Mesenchymal stem cell (in vitro differentiated cells and primary cell): ENCODE results near the gene ECD.
"Not testable (repeated sequence)": the region's sequence is repeated elsewhere in the genome, so short reads cannot be mapped to it uniquely, and the experiment has no call there.

ENCODE experiments used
- DNase-seq: peaks from one replicate; pipeline ENCODE4 v3.0.0-alpha.2; 2013
- H2AFZ ChIP-seq: one replicate; pipeline ENCODE4 v1.6.1; 2013; ENCODE audit warnings: low read depth, mild to moderate bottlenecking, control low read depth, inconsistent platforms, low read length, moderate library complexity
- H2AK5ac ChIP-seq: 2 replicates; pipeline ENCODE4 v1.6.1; 2013; ENCODE audit warnings: low read length, moderate library complexity, mild to moderate bottlenecking, inconsistent platforms; ENCODE audit not compliant: severe bottlenecking
- H2BK120ac ChIP-seq: one replicate; pipeline ENCODE4 v1.6.1; 2013; ENCODE audit warnings: low read depth, mild to moderate bottlenecking, inconsistent platforms, low read length, moderate library complexity
- H2BK12ac ChIP-seq, 2 experiments: one replicate each; pipeline ENCODE4 v1.6.1; 2013; ENCODE audit warnings: inconsistent platforms in 2 of 2, low read length in 2 of 2, mild to moderate bottlenecking in 2 of 2, moderate library complexity in 2 of 2, control low read depth in 1 of 2
- H2BK15ac ChIP-seq: one replicate; pipeline ENCODE4 v1.6.1; 2013; ENCODE audit warnings: mild to moderate bottlenecking, low read depth, inconsistent platforms; ENCODE audit not compliant: poor library complexity, severe bottlenecking
- H2BK5ac ChIP-seq: 2 replicates; pipeline ENCODE4 v1.6.1; 2013; ENCODE audit warnings: low read depth, mild to moderate bottlenecking, low read length, control low read depth, inconsistent platforms; ENCODE audit not compliant: poor library complexity, severe bottlenecking
- H3K14ac ChIP-seq, 2 experiments: one replicate each; pipeline ENCODE4 v1.6.1; 2013; ENCODE audit warnings: inconsistent platforms in 2 of 2, low read length in 2 of 2, control low read depth in 1 of 2, mild to moderate bottlenecking in 1 of 2, moderate library complexity in 1 of 2
- H3K18ac ChIP-seq, 2 experiments: one replicate each; pipeline ENCODE4 v1.6.1; 2013; ENCODE audit warnings: inconsistent platforms in 2 of 2, low read length in 2 of 2, control low read depth in 1 of 2, low read depth in 1 of 2, mild to moderate bottlenecking in 1 of 2
- H3K23ac ChIP-seq, 2 experiments: one replicate each; pipeline ENCODE4 v1.6.1; 2013; ENCODE audit warnings: inconsistent platforms in 2 of 2, low read length in 2 of 2, mild to moderate bottlenecking in 2 of 2, moderate library complexity in 2 of 2, control low read depth in 1 of 2
- H3K27ac ChIP-seq: 2 replicates; pipeline ENCODE4 v1.5.1; 2013; ENCODE audit warnings: mild to moderate bottlenecking, moderate library complexity, low read length, control low read depth, inconsistent platforms; ENCODE audit not compliant: poor library complexity, severe bottlenecking
- H3K27me3 ChIP-seq, 2 experiments: 2 replicates each; pipeline versions ENCODE4 v1.6.1 to v1.7.0; 2013; ENCODE audit warnings: low read length in 2 of 2, mild to moderate bottlenecking in 2 of 2, moderate library complexity in 2 of 2, control low read depth in 1 of 2, inconsistent platforms in 1 of 2; ENCODE audit not compliant: control insufficient read depth in 1 of 2, insufficient read depth in 1 of 2
- H3K36me3 ChIP-seq, 2 experiments: 2 replicates each; pipeline versions ENCODE4 v1.6.1 to v1.7.0; 2013; ENCODE audit warnings: low read length in 2 of 2, control low read depth in 1 of 2, inconsistent platforms in 1 of 2, low read depth in 1 of 2, mild to moderate bottlenecking in 1 of 2; ENCODE audit not compliant: insufficient read depth in 2 of 2, control insufficient read depth in 1 of 2
- H3K4ac ChIP-seq, 2 experiments: one replicate each; pipeline ENCODE4 v1.6.1; 2013; ENCODE audit warnings: inconsistent platforms in 2 of 2, low read length in 2 of 2, mild to moderate bottlenecking in 2 of 2, moderate library complexity in 2 of 2, control low read depth in 1 of 2, low read depth in 1 of 2
- H3K4me1 ChIP-seq: 2 replicates; pipeline ENCODE4 v1.6.1; 2013; ENCODE audit warnings: low read depth, low read length, control low read depth; ENCODE audit not compliant: control insufficient read depth, insufficient read depth
- H3K4me2 ChIP-seq: 2 replicates; pipeline ENCODE4 v1.6.1; 2013; ENCODE audit warnings: low read length, mild to moderate bottlenecking, inconsistent platforms; ENCODE audit not compliant: poor library complexity, severe bottlenecking
- H3K4me3 ChIP-seq, 2 experiments: 2 replicates each; pipeline versions ENCODE4 v1.5.1 to v1.7.0; 2013; ENCODE audit warnings: low read length in 2 of 2, mild to moderate bottlenecking in 2 of 2, control low read depth in 1 of 2, low read depth in 1 of 2; ENCODE audit not compliant: insufficient read depth in 1 of 2
- H3K79me1 ChIP-seq: replicated peaks from 2 replicates; pipeline ENCODE4 v1.6.1; 2013; ENCODE audit warnings: mild to moderate bottlenecking, control low read depth, low read length, inconsistent platforms; ENCODE audit not compliant: poor library complexity, severe bottlenecking
- H3K9ac ChIP-seq: 2 replicates; pipeline ENCODE4 v1.7.0; 2013; ENCODE audit warnings: mild to moderate bottlenecking, low read length, moderate library complexity
- H3K9me3 ChIP-seq: 2 replicates; pipeline ENCODE4 v1.7.0; 2013; ENCODE audit warnings: mild to moderate bottlenecking, low read length; ENCODE audit not compliant: control insufficient read depth
- H4K8ac ChIP-seq: one replicate; pipeline ENCODE4 v1.6.1; 2013; ENCODE audit warnings: inconsistent platforms, mild to moderate bottlenecking, low read length, moderate library complexity
- H4K91ac ChIP-seq: one replicate; pipeline ENCODE4 v1.6.1; 2013; ENCODE audit warnings: mild to moderate bottlenecking, low read length, inconsistent platforms
- WGBS: methylation state at CpG from one replicate; pipeline ENCODE4 v1.1.7; 2013; ENCODE audit warnings: mixed read lengths; 5-methylcytosine and 5-hydroxymethylcytosine counted together

Gene ECD

GRCh38 chr10:73110345-73110849 is 57.4 kb downstream of the ECD start, which contains the start of gene NUDT13:
TSS of gene NUDT13 (plus strand) at chr10:73110455. CDS start at chr10:73114366, 3,911 bp downstream.
- Histone ChIP-seq H2BK15ac (no peak within 1 kb of the TSS), H2BK5ac (peak within 1 kb of the TSS; percentile 62), H3K4me1 (no peaks in the 10 kb centered on the region), H3K4me3 (peak within 1 kb of the TSS in 1 of 2 experiments; percentile 88), H3K14ac (no peak within 1 kb of the TSS), H3K27ac (peak within 1 kb of the TSS; percentile 98), H3K23ac (no peak within 1 kb of the TSS), H3K18ac (peak within 1 kb of the TSS in 1 of 2 experiments; percentile 89), H4K91ac (no peak within 1 kb of the TSS), H2BK12ac (no peak within 1 kb of the TSS), H3K4me2 (peak within 1 kb of the TSS; percentile 69), H2AK5ac (no peak within 1 kb of the TSS), H3K4ac (peak within 1 kb of the TSS in 1 of 2 experiments; percentile 67), H3K9me3 (no peaks in the 10 kb centered on the region), H3K79me1 (peaks cover 2% of the 10 kb centered on the region), H2AFZ (peak within 1 kb of the TSS; percentile 61), H4K8ac (no peak within 1 kb of the TSS), H3K36me3 (peaks cover 0 to 14% of the 10 kb centered on the region in 2 experiments), H3K27me3 (no peaks in the 10 kb centered on the region), H2BK120ac (no peak within 1 kb of the TSS), H3K9ac (peak within 1 kb of the TSS; percentile 94)
- peak; percentile 88 for DNase-seq
- 2% methylated on average over 5 of the region's 5 CpGs for WGBS

- H2BK12ac ChIP-seq, H2BK5ac ChIP-seq, H3K27me3 ChIP-seq, H3K27ac ChIP-seq, H3K18ac ChIP-seq, H3K9ac ChIP-seq, H4K8ac ChIP-seq, H3K4ac ChIP-seq, H4K91ac ChIP-seq, DNase-seq, H3K79me1 ChIP-seq, H2AK5ac ChIP-seq, H3K4me3 ChIP-seq, H3K14ac ChIP-seq, H3K23ac ChIP-seq, H3K4me2 ChIP-seq, H2AFZ ChIP-seq, H2BK15ac ChIP-seq, H3K9me3 ChIP-seq, H3K4me1 ChIP-seq, H2BK120ac ChIP-seq: not testable (repeated sequence)
- whole genome bisulfite sequencing, result 96% methylated on average over 4 of the region's 4 CpGs
- peaks cover 0 to 14% of the 10 kb centered on the region in 2 experiments for H3K36me3 ChIP-seq
These were observed 58.6 kb downstream of the ECD start for GRCh38 chr10:73109248-73109652.

DNA sequence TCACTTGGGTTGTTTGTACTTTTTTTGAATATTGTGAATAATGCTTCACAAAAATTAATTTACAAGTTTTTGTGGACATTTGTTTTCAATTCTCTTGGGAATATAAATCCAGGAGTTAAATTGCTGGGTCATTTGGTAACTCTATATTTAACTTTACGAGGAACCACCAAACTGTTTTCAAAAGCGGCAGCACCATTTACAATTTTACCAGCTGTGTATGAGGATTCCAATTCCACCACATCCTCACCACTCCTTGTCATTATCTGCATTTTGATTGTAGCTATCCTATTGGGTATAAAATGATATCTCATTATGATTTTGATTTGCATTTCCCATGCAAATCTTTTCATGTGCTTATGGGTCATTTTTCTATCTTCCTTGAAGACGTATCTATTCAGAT is 61.5 kb downstream of the ECD start:
- Histone ChIP-seq H3K9ac (no peak overlapping the region), H2BK5ac (no peak overlapping the region), H2BK12ac (no peak overlapping the region), H3K14ac (no peak overlapping the region), H3K23ac (no peak overlapping the region), H4K91ac (no peak overlapping the region), H3K36me3 (peaks cover 0 to 21% of the 10 kb centered on the region in 2 experiments), H3K4me1 (no peaks in the 10 kb centered on the region), H2BK120ac (no peak overlapping the region), H3K79me1 (peaks cover 2% of the 10 kb centered on the region), H2AK5ac (no peak overlapping the region), H3K4ac (no peak overlapping the region), H3K4me3 (no peak overlapping the region), H3K27me3 (no peaks in the 10 kb centered on the region), H3K27ac (no peak overlapping the region), H3K4me2 (no peak overlapping the region), H3K9me3 (no peaks in the 10 kb centered on the region), H2AFZ (no peak overlapping the region), H4K8ac (no peak overlapping the region), H2BK15ac (no peak overlapping the region), H3K18ac (no peak overlapping the region)
- WGBS, result 100% methylated on average over 2 of the region's 3 CpGs
- DNase-seq, result no peak

DNA sequence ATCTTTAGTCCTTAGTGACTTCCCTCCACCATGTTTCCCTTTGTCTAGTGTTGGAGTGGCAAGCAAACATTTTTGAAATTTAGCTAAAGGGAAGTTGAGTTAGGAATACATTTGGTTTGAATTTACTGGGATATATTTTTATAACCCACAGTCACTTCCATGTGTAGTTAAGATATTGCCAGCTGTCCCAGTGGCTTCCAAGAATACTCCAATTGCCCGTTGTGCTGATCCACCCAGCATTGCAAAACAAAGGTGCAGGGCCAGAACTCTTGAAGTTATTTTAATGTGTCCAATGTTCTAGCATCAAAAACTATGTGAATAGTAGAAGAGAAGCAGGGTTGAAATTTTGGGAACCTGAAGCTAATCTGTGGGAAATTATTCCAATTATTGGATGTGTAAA is 68.7 kb downstream of the ECD start:
- Histone ChIP-seq H2AFZ (no peak overlapping the region), H3K4me3 (no peak overlapping the region), H4K8ac (no peak overlapping the region), H3K4ac (no peak overlapping the region), H4K91ac (no peak overlapping the region), H3K9ac (no peak overlapping the region), H3K36me3 (peaks cover 0 to 10% of the 10 kb centered on the region in 2 experiments), H3K18ac (no peak overlapping the region), H3K9me3 (no peaks in the 10 kb centered on the region), H3K23ac (no peak overlapping the region), H3K14ac (no peak overlapping the region), H2BK120ac (no peak overlapping the region), H3K79me1 (no peaks in the 10 kb centered on the region), H2BK12ac (no peak overlapping the region), H2BK5ac (no peak overlapping the region), H3K27ac (no peak overlapping the region), H2BK15ac (no peak overlapping the region), H3K27me3 (no peaks in the 10 kb centered on the region), H2AK5ac (no peak overlapping the region), H3K4me2 (no peak overlapping the region), H3K4me1 (peaks cover 1% of the 10 kb centered on the region)
- no peak for DNase-seq
- WGBS, result 100% methylated on average over 1 of the region's 1 CpG
